HepG2 (cell line): ENCODE measurements around the gene GCH1. TPM values are rescaled to one million over a fixed set of nuclear protein-coding genes. Genes with fewer than 3 reads are reported as not detected.

Experiments
- CAMTA2 ChIP-seq: sonication (generic); formaldehyde crosslinking; IDR thresholded peaks from 2 replicates; pipeline ENCODE4 v1.4.0; 2020; ENCODE audit warnings: mild to moderate bottlenecking, missing genetic modification reagents, borderline replicate concordance
- ELK4 ChIP-seq: sonication (generic); formaldehyde crosslinking; IDR thresholded peaks from 2 replicates; pipeline ENCODE4 v1.9.0; 2021; ENCODE audit warnings: missing genetic modification reagents, borderline replicate concordance
- POLR2A ChIP-seq, 2 experiments: IDR thresholded peaks; 2 replicates each; pipeline ENCODE4 v1.6.1; 2011; ENCODE audit warnings: low read depth in 2 of 2, low read length in 2 of 2, mild to moderate bottlenecking in 1 of 2, moderate library complexity in 1 of 2; ENCODE audit not compliant: insufficient read depth in 1 of 2
- TCF12 ChIP-seq, 2 experiments: fragments of 450-650 bp in 1 of 2; sonication (generic) in 1 of 2; formaldehyde crosslinking in 1 of 2; IDR thresholded peaks; 2 replicates each; pipeline versions ENCODE4 v1.6.1 to v1.8.0; 2017 to 2022; ENCODE audit warnings: antibody characterized with exemption in 1 of 2, mild to moderate bottlenecking in 1 of 2, missing genetic modification reagents in 1 of 2, moderate library complexity in 1 of 2
- XBP1 ChIP-seq: sonication (generic); formaldehyde crosslinking; IDR thresholded peaks from 2 replicates; pipeline ENCODE4 v1.5.0; 2020; ENCODE audit warnings: missing genetic modification reagents
- ZBED4 ChIP-seq: sonication (generic); formaldehyde crosslinking; IDR thresholded peaks from 2 replicates; pipeline ENCODE4 v1.4.0; 2020; ENCODE audit warnings: missing genetic modification reagents, borderline replicate concordance
- ZNF225 ChIP-seq: sonication (generic); formaldehyde crosslinking; IDR thresholded peaks from 2 replicates; pipeline ENCODE4 v1.4.0; 2020; ENCODE audit warnings: mild to moderate bottlenecking, missing genetic modification reagents
- ZNF331 ChIP-seq: sonication (generic); formaldehyde crosslinking; IDR thresholded peaks from 2 replicates; pipeline ENCODE4 v1.4.0; 2020; ENCODE audit warnings: missing genetic modification reagents
- ZNF430 ChIP-seq: sonication (generic); formaldehyde crosslinking; IDR thresholded peaks from 2 replicates; pipeline ENCODE4 v1.9.0; 2021; ENCODE audit warnings: mild to moderate bottlenecking, missing genetic modification reagents
- ZNF550 ChIP-seq: sonication (generic); formaldehyde crosslinking; IDR thresholded peaks from 2 replicates; pipeline ENCODE4 v1.4.0; 2020; ENCODE audit warnings: mild to moderate bottlenecking, missing genetic modification reagents, borderline replicate concordance
- ZNF646 ChIP-seq: sonication (generic); formaldehyde crosslinking; IDR thresholded peaks from 2 replicates; pipeline ENCODE4 v1.9.0; 2021; ENCODE audit warnings: mild to moderate bottlenecking, missing genetic modification reagents
- polyA plus RNA-seq, 8 experiments: library from polyadenylated mRNA; depleted of rRNA in 3 of 8; stranded (reverse) in 7 of 8; unstranded in 1 of 8; fragments of >200 nt; fragmentation: Illumina TruSeq in 4 of 8; extraction: Trizol in 4 of 8; gene quantifications; 2 replicates each; pipeline versions ENCODE4 v1.2.1 to v1.2.3, GENCODE V29; 2011 to 2016; ENCODE audit warnings: low read depth in 4 of 8, missing spikeins in 1 of 8, mixed read lengths in 1 of 8; ENCODE audit not compliant: insufficient read depth in 1 of 8
- total RNA-seq, 5 experiments: library from RNA; depleted of rRNA; stranded (reverse); fragments of >200 nt; fragmentation: Illumina TruSeq; extraction: Trizol; gene quantifications; 2 replicates each; pipeline ENCODE4 v1.2.3, GENCODE V29; 2016; ENCODE audit warnings: low read depth in 1 of 5
- TF ChIP-seq, protein P1 (sequence below): sonication (generic); formaldehyde crosslinking; IDR thresholded peaks from 2 replicates; pipeline ENCODE4 v1.4.0; 2020; ENCODE audit warnings: mild to moderate bottlenecking, missing genetic modification reagents
- TF ChIP-seq, protein P2 (sequence below): sonication (generic); formaldehyde crosslinking; IDR thresholded peaks from 2 replicates; pipeline ENCODE4 v1.4.0; 2020; ENCODE audit warnings: mild to moderate bottlenecking, missing genetic modification reagents

GCH1 gene
- total and polyA plus RNA-seq, 2 of the 13 experiments (the other 11 are each of a cell fraction or from before 2014, with no cell fraction given), result 15.0 to 25.2 TPM

DNA sequence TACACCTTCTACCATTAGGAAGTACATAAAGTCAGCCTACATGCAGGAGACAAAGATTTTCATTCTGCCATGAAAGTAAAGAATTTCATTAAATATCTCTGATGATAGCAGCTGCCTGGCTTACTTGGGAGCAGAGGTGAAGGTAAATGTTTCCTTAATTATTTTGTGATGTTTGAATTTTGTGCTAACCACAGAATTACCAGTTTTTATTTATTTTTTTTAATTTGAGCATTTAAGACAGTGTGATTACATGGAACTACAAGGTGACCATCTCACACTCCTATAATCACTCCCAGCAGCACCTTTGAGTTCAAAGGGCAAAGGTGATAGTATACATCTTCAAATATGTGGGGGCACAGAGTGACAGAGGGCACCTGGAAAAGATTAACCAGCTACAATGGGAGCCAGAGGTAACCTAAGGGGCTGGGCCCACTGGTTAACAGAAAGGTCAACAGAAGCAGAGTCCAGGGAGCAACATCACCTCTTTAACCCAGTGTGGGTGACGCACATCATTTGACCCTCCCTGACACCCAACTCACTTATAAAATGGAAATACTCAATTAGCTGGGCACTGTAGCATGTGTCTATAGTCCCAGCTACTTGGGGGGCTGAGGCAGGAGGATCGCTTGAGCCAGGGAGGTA is 65.0 kb downstream of the GCH1 start (continued):
- TF ChIP-seq ZNF646 (CRISPR knock-in tag) (no peak), ELK4 (no peak), ZNF225 (no peak), TCF12 (IDR thresholded peaks at IDR 0.05) (no peak), TCF12 (CRISPR knock-in tag; IDR thresholded peaks at IDR 0.05) (0 out of 2 replicates have a peak, but pooled peaks have one; percentile 55), POLR2A (IDR thresholded peaks at IDR 0.05; ENCODE audit: insufficient read depth in 1 of 2, low read depth in 2 of 2, low read length in 2 of 2) (0 out of 4 replicates have a peak, but pooled peaks of 1 of the 2 experiments have one; percentile 30), XBP1 (CRISPR knock-in tag) (no peak), ZNF430 (CRISPR knock-in tag) (no peak), ZNF331 (CRISPR knock-in tag) (peak; percentile 84), CAMTA2 (no peak), ZNF550 (CRISPR knock-in tag) (no peak), ZBED4 (CRISPR knock-in tag) (peak; percentile 37; the same call in 1 of the 2 replicates)
- TF ChIP-seq, protein P1, sequence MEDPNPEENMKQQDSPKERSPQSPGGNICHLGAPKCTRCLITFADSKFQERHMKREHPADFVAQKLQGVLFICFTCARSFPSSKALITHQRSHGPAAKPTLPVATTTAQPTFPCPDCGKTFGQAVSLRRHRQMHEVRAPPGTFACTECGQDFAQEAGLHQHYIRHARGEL (CRISPR knock-in tag), result no peak
- TF ChIP-seq, protein P2, sequence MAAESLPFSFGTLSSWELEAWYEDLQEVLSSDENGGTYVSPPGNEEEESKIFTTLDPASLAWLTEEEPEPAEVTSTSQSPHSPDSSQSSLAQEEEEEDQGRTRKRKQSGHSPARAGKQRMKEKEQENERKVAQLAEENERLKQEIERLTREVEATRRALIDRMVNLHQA, result no peak
